HG03565 (cell line): ENCODE data around the gene TIPRL.
"Not testable (repeated sequence)": the region's sequence is repeated elsewhere in the genome, so short reads cannot be mapped to it uniquely, and the experiment has no call there.

Experiments used
- ATAC-seq: cut with Tn5 transposase; IDR thresholded peaks from one replicate; pipeline ENCODE4 v1.9.1; 2021; ENCODE audit warnings: mild to moderate bottlenecking, moderate library complexity; ENCODE audit not compliant: unreplicated experiment

The TIPRL gene

GRCh38 chr1:168178638-168179437 lies at the start of gene TIPRL:
Gene TIPRL, plus strand, starts transcription at chr1:168178962. Its CDS starts 116 bp downstream, at chr1:168179078.
- peak; percentile 87 for ATAC-seq

DNA sequence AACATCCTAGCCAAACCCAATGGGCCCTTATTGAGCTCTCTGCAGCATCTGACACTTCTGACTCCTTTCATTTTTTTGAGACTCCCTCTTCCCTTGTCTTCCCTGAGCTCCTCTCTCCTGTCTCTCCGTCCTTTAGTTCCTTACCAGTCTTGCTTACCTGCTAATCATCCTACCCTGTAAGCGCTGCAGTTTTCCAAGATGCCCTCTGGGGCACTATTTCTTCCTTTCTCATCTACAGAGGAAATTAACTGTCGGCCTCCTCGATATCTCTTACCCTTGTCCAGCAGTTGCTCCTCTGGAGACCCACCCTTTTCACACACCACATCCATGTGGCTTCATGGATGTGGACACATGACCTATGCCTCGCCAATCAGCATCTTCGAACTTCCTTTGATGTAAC lies 48.8 kb upstream of the TIPRL start:
- ATAC-seq = no peak

DNA sequence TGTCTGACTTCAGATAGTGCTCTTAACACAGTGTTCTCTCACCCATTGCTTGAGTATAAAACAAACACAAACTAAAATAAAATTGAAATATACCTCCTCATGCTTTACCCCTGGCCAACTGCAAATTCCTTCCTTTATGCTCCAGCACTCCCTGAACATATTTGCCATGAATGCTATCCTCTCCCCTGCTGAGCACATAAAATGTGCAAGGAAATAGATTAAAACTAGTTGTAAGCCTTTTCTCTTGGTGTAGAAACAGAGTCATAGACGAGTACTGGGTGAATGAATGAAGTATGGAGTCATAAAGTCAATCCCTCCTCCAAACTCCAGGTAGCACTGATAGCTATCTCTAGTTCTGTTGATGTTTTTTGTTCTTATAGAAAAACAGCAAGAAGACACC lies 44.6 kb upstream of the TIPRL start:
- no peak for ATAC-seq

DNA sequence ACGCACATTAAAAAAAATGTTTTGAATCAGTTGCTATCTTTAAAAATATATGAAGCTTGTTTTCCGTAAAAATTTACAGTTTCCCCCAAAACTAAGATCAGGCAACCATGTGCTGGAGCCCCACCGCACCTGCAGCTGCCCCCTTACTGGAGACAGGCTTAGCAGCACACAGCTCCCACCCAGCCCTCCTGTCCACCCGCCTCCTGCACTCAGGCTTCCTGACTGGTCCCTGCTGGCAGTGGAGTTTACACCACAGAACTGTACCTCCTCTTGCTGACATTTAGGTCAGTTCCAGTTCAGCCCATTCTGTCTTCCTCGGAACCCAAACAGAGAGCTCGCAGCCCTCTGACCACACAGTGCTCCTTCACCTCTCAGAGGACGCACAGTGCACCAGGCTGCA lies 44.1 kb upstream of the TIPRL start:
- ATAC-seq = no peak

DNA sequence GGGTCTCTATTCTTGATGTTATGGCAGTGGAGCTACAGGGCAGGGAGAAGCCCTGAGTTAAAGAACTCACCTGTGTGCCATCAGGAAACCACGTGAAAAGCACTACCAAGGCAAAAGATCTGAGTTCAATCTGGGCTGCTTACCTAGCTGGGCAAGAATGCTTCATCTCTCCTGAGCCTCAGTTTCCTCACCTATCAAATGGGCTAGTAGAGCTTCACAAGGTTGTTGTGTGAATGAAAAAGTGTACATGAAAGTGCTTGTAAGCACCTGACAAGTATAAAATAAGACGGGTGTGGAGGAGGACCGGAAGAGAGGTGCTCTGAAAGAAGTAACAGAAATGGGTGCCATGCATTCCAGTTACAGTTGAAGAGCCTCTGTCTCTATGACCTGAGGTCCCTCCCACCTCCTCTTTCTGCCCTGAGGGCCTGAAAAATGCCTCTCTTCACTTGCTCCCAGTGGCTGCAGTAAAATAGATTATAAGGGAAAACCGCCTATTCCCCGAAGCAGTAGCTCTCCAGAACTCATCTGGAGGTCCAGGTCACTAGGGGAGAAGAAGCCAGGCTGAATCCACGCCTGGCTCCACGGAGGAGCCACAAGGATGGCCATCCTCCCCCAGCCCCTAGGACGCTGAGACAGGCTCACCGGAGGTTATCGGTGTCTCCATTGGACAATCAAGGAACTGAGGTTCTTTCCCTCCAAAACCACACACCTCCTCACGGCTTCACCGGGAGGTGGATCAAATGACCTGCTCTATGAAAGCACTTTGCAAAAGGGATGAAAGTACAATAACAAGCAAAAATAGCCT lies 43.4 kb upstream of the TIPRL start:
- ATAC-seq = no peak

- ATAC-seq = no peak
Observed at GRCh38 chr1:168135921-168136708, 42.6 kb upstream of the TIPRL start.

DNA sequence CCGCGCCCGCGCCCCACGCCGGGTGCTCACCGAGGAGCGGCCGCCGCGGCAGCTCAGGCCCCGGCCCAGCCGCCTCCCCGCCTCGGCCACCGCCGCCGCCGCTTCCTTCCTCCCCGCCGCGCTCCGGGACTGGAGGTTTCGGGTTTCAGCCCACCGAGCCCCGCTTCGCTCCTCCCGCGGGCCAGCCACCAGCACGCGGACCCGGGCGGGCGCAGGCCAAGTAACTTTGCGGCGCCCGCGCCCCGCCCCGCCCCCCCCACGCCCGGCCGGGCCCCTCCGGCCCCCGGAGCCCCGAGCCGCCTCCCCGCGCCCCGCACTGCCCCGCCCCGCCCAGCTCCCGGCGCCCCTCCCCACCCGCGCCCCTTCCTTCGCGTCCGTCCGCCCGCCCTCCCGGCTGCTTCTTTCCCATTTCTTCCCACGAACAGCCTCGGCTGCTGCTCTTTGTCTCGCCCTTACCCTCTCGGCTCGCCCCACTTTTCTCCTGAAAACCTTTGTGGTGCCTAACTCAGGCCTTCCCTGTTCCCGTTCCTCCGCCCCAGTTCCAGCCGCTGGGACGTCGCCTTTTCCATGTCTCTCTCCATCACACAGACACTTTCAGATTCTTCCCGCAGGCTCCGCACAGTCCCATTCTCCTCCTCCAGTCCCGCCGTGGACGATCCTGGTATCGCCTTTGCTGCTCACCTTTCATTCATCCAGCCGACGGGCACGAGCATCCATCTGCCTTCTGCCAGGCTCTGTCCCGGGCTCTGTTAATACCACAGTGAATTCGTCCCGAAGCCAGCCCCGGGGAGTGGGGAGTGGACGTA lies 41.9 kb upstream of the TIPRL start, which contains the start of gene GPR161:
TSS of gene GPR161 (minus strand) at position 222 of the 806 bp plus-strand sequence. CDS start 32,080 bp downstream, outside the sequence.
- ATAC-seq = no peak

DNA sequence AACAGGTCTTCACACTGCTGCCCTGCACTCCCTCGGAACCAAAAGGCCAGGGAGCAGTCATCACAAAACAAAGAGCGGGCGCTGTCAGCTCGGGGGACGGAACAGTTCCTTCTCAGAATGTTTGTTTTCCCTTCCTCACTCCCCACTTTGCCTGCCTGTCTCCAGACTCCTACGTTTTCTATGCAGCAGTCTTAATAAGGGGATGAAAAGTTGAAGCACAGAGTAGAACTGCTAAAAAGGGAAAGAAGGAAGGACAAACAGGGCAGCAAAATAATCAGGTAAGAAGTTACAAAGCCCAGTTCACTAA lies 41.3 kb upstream of the TIPRL start:
- no peak for ATAC-seq

- ATAC-seq = no peak
Observed at GRCh38 chr1:168138134-168138533, 40.6 kb upstream of the TIPRL start.

DNA sequence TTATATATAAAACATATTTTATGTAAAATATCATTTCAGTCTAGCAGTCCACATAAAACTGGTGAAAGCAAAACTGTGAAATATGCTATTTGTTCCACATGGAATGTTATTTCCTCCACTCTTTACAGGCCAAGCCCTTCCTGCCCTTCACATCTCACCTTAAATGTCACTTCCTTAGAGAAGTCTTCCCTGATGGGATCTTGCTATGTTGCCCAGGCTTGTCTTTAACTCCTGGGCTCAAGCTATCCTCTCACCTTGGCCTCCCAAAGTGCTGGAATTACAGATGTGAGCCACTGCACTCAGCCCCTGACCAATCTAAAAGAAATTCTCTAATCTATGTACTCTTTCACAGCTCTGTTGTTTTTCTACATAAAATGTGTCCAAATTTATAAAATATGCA lies 39.7 kb upstream of the TIPRL start:
- ATAC-seq = no peak

DNA sequence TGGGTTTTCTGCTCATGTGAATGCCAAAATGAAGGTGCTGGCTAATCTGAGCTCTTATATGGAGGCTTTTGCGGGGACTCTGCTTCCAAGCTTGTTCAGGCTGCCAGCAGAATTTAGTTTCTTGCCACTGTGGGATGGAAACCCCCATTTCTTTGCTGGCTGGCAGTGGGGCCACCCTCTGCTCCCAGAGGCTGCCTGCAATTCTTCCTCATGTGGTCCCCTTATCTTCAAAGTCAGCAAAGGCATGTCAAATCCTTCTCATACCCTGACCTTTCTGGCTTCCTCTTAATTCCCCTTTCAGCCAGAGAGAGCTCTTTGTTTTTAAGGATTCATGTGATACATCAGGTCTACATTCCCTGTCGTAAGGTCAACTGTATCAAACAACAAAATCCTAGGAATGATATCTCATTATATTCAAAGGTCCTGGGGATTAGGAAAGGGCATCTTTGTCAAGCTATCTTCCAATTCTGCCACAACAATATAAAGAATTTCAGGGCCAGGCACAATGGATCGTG lies 36.8 kb upstream of the TIPRL start:
- ATAC-seq = no peak

DNA sequence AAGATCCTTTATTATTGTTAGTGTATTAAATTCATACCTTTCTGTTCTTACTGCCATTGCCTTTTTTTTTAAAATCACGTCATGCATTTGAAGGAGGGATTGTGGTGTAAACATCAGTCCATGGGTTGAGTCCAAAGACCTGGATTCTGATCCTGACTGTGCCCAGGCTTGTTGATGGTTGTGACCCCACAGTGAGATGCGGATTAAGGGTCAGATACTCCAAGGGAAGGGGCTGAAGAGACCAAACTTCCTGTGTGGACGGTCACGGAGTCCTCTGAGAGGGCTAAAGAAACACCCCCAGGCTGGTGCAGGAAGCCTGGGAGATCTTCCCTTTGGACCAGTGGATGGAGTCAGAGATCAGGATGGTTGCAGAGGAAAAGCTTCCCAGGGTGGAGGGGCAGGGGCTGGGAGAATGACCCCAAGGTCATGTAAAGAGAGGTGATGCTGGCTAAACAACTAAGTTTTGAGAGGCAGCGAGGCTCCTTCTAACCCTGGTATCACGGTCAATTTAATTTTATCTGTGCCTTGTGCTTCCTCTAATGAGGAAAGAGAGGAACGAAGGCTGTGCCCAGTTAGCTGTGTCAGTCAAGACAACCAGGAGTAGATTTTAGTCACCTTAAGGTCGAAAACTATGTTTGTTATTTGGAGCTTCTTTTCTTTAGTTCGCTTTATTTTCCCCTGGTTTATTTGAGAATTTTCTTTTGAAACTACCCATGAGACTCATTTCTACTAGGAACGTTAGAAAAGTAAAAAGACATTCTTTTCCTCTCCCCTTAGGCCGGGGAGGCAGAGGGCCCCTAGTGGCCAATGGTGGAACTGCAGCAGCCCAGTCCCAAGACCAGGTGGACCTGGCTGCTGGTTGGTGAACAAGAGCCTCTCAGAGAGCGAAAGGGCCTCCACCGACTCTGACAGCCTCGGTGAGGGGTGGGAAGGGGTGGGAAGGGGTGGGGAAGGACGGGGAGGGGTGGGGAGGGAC lies 33.3 kb upstream of the TIPRL start:
- ATAC-seq = peak; percentile 86

DNA sequence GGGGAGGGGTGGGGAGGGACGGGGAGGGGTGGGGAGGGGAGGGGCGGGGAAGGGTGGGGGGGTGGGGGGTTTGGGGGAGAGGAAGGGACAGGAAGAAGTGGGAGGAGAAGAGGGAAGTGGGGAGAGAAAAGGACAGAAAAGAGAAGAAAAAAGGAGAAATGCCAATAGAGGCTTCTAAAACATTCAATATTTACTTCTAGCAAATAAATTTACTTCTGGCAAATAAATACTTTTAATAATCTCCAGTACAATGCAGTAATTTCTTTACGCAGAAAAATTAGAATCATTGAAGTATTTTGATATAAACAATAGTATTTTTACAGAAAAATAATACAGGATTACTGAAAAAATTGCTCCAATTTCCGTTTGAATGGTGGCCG lies 32.6 kb upstream of the TIPRL start:
- ATAC-seq = no peak

DNA sequence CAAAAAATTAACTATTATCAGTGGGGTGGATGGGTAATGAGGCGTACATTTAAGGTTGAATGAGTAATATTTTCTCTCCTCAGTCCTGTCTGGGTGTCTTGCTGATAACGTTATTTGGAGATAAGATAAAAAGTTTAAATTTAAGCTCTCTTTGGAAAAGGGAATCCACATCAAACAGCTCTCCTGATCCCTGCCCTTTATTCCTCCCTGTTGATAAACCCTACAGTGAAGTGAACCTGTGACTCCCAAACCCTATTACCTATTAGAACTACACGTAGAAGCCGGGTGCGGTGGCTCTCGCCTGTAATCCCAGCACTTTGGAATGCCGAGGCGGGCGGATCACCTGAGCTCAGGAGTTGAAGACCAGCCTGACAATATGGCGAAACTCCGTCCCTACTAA lies 32.1 kb upstream of the TIPRL start:
- ATAC-seq = no peak

- peak; percentile 61 for ATAC-seq
Observed at GRCh38 chr1:168148916-168149315, 29.8 kb upstream of the TIPRL start.

DNA sequence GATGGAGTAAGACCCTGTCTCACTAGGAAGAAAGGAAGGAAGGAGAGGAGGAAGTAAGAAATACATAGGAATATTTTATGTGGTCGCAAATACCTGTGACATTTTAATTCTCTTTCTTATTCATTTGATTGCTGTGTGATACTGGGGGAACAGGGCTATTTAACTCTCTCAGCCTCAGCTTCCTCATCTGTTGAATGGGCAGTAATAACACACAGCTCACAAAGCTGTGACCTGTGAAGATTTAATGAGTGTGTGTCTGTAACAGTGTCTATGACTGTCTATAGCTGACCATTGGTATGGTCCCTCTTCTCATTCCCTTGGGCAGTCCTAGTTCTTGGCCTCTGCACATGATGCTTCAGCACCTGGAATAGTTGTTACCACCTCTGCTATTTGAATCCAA lies 28.5 kb upstream of the TIPRL start:
- ATAC-seq = no peak

DNA sequence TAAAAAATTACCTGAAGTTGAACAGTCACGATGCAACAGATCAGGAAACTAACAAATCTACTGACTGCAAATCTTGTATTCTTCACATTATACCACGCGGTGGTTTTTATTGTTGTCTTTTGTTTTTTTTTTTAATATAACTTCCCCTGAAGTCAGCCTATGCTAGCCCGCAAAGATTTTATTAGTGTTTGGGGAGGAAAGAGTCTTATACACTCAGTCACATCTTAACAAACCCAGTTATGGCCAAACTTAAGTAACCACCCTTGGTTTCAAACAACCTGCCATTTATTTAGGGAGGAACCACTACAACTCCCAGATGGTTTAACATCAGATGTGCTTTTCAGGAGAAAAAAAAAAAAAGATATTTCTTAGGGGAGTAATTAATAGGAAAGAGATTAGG lies 26.8 kb upstream of the TIPRL start:
- ATAC-seq = no peak

GRCh38 chr1:168154707-168155106 lies 24.1 kb upstream of the TIPRL start:
- not testable (repeated sequence) for ATAC-seq

- no peak for ATAC-seq
Observed at GRCh38 chr1:168155910-168156309, 22.9 kb upstream of the TIPRL start.
